Stimulated activated naive CD8-positive, alpha-beta T cell treated with anti-CD3 and anti-CD28 coated beads, Interleukin-15, amount 100 ng/mL, for 72 hours (primary cell): ENCODE measurements around the gene PCK1.

Experiments
- ATAC-seq: fragments of 150-1000 bp; cut with Tn5 transposase; 2 replicates; pipeline ENCODE4 v1.10.0; 2021; ENCODE audit warnings: mild to moderate bottlenecking, moderate library complexity
- DNase-seq, 2 donors: peaks; one replicate each; pipeline ENCODE4 v3.0.0; 2021 to 2022
- H3K27ac Mint-ChIP-seq, 2 donors: one replicate each; pipeline ENCODE4 v1.8.0; 2022; ENCODE audit warnings: mild to moderate bottlenecking in 2 of 2, mixed read lengths in 2 of 2, moderate library complexity in 2 of 2
- H3K27me3 Mint-ChIP-seq: one replicate; pipeline ENCODE4 v1.8.0; 2022; ENCODE audit warnings: mixed read lengths
- H3K4me1 Mint-ChIP-seq: one replicate; pipeline ENCODE4 v1.8.0; 2022; ENCODE audit warnings: mild to moderate bottlenecking, mixed read lengths
- H3K4me3 Mint-ChIP-seq, 2 donors: one replicate each; pipeline ENCODE4 v1.8.0; 2022; ENCODE audit warnings: mild to moderate bottlenecking in 2 of 2, mixed read lengths in 2 of 2, moderate library complexity in 1 of 2
- H3K9me3 Mint-ChIP-seq, 2 donors: one replicate each; pipeline ENCODE4 v1.8.0; 2022; ENCODE audit warnings: mixed read lengths in 2 of 2

PCK1 gene

DNA sequence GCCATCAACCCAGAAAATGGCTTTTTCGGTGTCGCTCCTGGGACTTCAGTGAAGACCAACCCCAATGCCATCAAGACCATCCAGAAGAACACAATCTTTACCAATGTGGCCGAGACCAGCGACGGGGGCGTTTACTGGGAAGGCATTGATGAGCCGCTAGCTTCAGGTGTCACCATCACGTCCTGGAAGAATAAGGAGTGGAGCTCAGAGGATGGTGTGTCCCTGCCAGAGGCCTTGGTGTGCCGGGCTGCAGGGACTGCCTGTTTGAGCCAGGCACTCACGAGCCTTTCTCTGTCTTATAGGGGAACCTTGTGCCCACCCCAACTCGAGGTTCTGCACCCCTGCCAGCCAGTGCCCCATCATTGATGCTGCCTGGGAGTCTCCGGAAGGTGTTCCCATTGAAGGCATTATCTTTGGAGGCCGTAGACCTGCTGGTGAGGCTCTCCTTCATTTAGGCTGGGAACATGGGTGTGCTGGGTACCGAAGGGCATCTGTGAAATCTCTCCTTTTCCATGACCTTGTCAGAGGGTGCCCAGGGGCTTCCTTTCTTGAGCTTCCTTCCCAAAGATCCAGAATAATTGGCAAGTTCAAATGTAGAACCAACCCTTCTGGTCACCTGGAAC, 3.4 kb downstream of the PCK1 start:
- Mint-ChIP-seq H3K4me1 (no peaks in the 10 kb centered on the region), H3K27me3 (peaks cover 26% of the 10 kb centered on the region), H3K9me3 (no peaks in the 10 kb centered on the region), H3K4me3 (no peak overlapping the region), H3K27ac (no peak overlapping the region)
- no peak for DNase-seq
- ATAC-seq = no peak

DNA sequence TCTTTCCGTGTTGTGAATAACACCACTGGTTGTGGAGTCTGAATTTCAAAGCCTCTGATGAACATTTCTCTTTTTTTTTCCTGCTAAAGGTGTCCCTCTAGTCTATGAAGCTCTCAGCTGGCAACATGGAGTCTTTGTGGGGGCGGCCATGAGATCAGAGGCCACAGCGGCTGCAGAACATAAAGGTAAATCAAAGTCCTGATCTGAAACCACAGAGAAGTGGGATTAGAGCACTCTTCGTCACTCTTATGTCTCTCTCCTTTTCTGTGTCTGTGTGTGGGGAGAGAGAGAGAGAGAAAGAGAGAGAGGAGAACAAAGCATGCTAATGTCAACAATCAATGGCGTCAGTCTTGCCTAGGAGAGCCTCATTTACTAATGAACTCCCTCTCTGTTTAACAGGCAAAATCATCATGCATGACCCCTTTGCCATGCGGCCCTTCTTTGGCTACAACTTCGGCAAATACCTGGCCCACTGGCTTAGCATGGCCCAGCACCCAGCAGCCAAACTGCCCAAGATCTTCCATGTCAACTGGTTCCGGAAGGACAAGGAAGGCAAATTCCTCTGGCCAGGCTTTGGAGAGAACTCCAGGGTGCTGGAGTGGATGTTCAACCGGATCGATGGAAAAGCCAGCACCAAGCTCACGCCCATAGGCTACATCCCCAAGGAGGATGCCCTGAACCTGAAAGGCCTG, 4.2 kb downstream of the PCK1 start:
- DNase-seq = no peak
- Mint-ChIP-seq H3K9me3 (no peaks in the 10 kb centered on the region), H3K27ac (no peak overlapping the region), H3K4me1 (no peaks in the 10 kb centered on the region), H3K4me3 (no peak overlapping the region), H3K27me3 (peaks cover 32% of the 10 kb centered on the region)
- ATAC-seq = no peak

DNA sequence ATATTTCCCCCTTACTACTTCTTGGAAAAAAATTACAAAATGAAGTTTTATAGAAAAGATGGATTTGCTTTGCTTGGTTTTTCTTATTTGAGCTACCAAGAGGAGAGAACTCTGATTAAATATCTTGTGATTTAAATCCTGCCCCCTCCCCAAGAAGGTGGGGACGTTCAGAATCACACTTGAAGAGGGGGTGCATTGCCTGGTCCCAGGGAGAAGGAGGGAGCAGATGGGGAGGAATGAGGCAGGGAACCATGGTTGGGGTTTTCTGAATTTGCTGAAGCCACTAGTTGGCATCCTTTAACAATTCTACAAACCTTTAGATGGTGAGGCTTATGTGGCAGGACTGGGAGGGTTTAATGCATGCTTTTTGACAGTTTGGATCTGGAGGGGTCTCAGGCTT, 5.5 kb downstream of the PCK1 start:
- DNase-seq (no peak), ATAC-seq (no peak)
- Mint-ChIP-seq H3K9me3 (no peaks in the 10 kb centered on the region), H3K27ac (no peak overlapping the region), H3K4me1 (no peaks in the 10 kb centered on the region), H3K27me3 (peaks cover 33% of the 10 kb centered on the region), H3K4me3 (no peak overlapping the region)

DNA sequence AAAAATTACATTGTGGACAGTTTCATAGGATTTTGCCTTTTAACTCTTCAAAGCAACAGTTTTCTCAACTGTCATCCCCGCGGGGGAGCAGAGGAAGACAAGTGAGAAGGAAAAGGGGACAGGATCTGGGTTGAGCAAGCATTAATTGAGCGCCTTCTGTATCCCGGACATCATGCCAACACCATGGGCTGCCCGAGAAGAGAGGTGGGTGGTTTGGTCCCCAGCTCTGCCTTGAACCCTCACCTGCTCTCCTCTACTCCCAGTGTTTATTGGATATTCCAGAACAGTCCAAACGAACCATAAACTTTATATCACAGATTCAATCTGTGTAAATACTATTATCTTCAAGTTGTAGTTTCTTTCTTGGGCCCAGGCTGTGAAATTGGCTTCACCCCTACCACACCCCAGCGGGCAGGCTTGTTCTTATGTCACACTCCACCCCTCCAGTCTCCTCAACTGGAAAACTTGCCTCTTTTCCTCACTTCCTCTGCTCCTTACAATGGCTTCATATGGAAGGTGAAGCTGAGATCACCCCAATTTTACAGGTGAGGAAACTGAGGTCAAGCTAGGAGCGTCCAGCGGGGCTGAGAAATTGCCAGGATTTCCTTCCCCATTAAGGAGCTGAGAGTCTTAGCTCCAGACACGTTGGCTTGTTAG, 6.0 kb downstream of the PCK1 start:
- Mint-ChIP-seq H3K9me3 (no peaks in the 10 kb centered on the region), H3K27ac (no peak overlapping the region), H3K27me3 (peaks cover 33% of the 10 kb centered on the region), H3K4me3 (no peak overlapping the region), H3K4me1 (no peaks in the 10 kb centered on the region)
- DNase-seq (no peak), ATAC-seq (no peak)

DNA sequence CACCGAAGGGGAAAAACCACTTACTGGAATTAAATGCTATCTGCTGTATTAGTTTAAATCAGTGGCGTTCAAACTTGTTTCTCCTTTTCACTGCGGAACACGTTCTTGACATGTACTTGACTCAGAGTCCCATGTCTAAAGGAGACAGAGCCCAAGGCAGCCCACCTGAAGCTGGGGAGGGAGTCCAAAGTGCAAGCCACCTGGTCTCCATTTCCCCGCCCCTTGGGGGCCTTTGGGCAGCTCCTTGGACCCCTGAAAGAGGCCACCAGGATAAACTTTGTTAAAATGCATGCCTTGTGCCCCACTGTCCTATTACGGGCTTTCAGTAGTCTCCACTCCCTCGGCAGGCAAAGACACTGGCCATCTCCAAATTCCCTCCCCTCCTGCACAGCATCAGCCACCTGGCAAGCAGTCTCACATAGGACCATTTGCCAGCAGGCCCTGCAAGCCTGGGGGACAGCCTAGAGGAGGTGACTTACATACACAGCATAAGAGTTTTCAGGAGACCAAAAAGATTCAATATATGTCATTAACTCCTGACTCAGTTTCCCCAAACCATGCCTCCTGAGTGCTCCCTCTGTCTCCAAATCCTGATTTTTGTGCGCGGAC, 6.7 kb downstream of the PCK1 start:
- DNase-seq (no peak), ATAC-seq (no peak)
- Mint-ChIP-seq H3K4me1 (no peaks in the 10 kb centered on the region), H3K27me3 (peaks cover 35% of the 10 kb centered on the region), H3K9me3 (no peaks in the 10 kb centered on the region), H3K4me3 (no peak overlapping the region), H3K27ac (peak overlapping the region in 1 of 2 donors; percentile 82)

DNA sequence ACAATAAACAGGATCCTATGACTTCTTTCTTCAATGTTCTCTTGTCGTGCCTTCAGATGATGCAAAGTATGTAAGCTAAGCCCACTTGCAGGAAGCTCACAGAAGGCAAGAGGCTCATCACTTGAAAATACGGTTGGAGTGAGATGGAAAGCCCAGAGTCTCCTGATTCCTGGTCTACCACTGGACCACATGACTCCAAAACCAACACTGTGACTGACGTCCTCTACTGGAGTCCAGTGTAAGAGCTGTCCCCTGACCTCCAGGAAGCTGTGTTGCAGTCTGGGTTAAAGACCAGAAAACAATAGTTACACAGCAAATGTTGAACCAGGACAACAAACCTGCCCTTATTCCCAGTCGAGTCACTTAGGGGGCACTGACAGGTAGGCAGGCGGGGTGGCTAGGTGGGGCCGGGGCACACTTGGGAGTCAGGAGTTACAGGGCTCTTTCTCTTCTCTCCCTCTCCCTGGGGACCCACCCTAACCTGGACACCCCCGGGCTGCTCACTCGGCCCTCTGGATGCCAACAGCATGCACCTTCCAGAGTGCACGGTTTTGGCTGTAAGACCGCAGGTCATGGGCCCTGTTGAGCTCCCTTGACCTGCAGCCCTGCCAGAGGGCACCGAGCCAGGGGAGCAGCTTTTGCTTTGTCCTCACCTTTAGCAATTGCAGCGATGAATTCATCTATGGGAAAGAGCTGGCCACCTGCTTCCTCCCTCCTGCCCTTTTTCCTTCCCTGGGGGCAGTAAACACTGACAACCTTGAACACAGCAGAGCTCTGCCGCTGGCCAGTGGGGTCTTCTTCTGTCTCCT, 7.4 kb downstream of the PCK1 start:
- H3K9me3 Mint-ChIP-seq = no peaks in the 10 kb centered on the region
- ATAC-seq = no peak
- H3K4me1 Mint-ChIP-seq = no peaks in the 10 kb centered on the region
- peaks cover 41% of the 10 kb centered on the region for H3K27me3 Mint-ChIP-seq
- no peak for DNase-seq
- H3K4me3 Mint-ChIP-seq = no peak overlapping the region
- H3K27ac Mint-ChIP-seq = no peak overlapping the region

DNA sequence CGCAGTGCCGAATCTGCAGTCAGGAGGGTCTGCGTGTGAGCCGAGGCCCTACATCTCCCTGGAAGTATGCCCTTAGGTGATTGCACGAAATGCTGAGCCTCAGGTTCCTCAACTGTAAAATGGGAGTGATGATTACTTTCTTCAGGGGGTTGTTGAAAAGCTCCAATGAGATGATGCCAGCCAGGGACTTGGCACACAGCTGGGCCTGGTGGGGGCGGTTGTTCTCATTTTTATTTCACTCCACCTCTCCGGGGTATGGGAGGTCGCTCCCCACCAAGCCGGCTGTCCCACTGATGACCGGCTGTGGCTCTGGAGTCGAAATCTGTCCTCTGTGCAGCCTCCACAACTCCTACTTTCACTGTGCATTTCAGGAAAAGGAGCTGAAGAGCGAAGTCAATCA, 8.1 kb downstream of the PCK1 start:
- no peak overlapping the region for H3K27ac Mint-ChIP-seq
- H3K4me3 Mint-ChIP-seq = no peak overlapping the region
- H3K4me1 Mint-ChIP-seq = no peaks in the 10 kb centered on the region
- no peak for DNase-seq
- no peak for ATAC-seq
- no peaks in the 10 kb centered on the region for H3K9me3 Mint-ChIP-seq
- H3K27me3 Mint-ChIP-seq = peaks cover 41% of the 10 kb centered on the region

DNA sequence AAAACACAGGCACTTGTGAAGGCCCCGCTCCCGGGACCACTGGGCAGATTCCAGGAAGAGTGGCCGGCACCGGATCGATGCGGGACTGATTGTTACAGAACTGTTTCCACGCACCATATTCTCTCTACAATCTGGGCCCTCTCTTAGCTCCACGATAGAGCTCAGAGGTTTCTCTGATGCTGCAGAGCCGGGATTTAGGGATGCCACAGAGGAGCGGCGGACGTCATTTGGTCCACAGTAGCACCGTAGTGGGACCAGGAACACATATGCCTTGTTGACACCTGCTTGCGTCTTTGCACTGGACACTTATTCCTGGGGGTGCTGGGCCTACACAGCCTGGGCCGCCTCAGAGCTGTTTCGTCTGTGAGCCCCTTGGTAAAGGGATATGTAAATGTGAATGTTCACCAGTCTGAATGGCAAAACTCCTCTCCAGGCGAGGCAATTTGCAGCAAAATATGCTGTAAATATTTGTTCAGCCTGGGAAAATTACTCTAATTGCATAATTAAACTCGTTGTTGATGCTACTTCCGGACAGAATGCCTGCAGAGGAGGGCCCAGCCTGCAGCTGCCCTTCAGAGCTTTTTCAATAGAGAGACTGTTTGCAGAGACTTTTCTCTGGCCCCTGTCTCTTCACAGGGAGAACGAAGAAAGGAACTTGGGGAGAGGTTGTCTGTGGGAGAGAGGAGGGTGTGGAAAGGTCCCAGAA, 9.4 kb downstream of the PCK1 start:
- H3K9me3 Mint-ChIP-seq = no peaks in the 10 kb centered on the region
- peaks cover 41% of the 10 kb centered on the region for H3K27me3 Mint-ChIP-seq
- no peaks in the 10 kb centered on the region for H3K4me1 Mint-ChIP-seq
- DNase-seq (no peak), ATAC-seq (no peak)
- H3K4me3 Mint-ChIP-seq = no peak overlapping the region
- no peak overlapping the region for H3K27ac Mint-ChIP-seq

DNA sequence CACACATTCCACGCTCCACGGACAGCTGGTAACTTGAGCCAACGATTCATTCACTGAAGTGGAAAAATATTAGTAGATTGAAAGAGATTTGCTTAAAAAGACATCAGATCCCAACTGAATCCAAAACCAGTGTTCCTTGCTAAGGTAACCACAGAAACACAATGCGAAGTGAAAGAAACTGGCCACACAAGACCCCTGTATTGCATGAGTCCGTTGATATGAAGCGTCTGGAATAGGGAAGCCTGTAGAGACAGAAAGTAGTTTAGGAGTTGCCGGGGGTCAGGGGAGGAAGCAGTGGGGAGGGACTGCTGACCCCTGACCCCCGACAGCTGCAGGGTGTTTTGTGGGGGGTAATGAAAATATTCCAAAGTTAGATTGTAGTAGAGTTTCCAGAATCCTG, 10.0 kb downstream of the PCK1 start:
- H3K27ac Mint-ChIP-seq = no peak overlapping the region
- no peaks in the 10 kb centered on the region for H3K4me1 Mint-ChIP-seq
- ATAC-seq (no peak), DNase-seq (no peak)
- no peaks in the 10 kb centered on the region for H3K9me3 Mint-ChIP-seq
- peaks cover 41% of the 10 kb centered on the region for H3K27me3 Mint-ChIP-seq
- no peak overlapping the region for H3K4me3 Mint-ChIP-seq

DNA sequence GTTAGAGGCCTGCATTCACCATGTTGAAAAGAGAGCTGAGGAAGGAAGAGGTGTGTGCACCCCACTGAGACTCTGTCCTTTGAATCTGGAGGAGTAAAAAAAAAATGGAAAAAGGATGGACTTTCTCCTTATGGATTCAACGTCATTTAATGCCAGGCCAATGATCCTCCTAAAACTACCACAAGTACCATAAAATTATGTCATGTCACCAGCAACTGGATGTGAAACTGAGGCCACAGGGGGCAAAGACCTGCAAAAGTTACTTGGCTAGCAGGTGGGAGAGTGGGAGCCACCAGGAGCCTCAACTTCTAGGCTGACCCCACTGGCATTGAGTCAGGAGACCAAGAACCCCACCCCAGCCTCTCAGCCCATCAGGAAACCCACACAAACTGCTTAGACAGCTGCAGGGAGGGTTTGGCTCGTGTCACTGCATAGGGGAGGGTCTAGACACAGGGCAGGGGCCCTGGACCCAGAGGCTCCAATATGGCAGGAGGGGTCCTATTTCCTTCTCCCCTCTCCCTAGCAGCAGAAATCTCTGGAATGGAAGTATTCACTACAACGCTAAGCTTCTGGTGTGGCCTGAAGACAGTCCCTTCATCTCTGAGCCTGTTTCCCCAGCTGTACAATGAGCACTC, 11.0 kb downstream of the PCK1 start:
- Mint-ChIP-seq H3K27me3 (peaks cover 40% of the 10 kb centered on the region), H3K27ac (no peak overlapping the region), H3K4me3 (no peak overlapping the region), H3K9me3 (no peaks in the 10 kb centered on the region), H3K4me1 (no peaks in the 10 kb centered on the region)
- DNase-seq (no peak), ATAC-seq (no peak)

DNA sequence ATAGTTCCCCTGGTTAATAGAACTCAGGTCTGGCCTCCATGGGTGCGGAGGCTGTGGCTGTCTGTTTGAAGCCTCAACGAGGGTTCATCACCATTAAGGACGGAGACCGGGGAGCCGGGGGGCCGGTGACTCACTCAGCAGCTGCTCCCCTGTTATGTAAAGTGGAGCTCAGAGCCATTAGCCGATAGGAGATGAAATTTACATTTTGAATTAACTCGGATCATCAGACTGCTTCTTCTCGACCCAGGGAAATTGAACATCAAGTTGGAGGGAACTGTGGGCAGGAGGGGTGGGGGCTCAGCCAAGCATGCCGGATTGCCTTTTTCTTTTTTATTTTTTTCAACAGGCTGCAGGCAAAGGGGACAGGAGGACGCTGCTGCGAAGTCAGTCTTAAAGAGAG, 12.3 kb downstream of the PCK1 start:
- no peaks in the 10 kb centered on the region for H3K9me3 Mint-ChIP-seq
- H3K27me3 Mint-ChIP-seq = peaks cover 27% of the 10 kb centered on the region
- H3K4me3 Mint-ChIP-seq = no peak overlapping the region
- no peak for ATAC-seq
- H3K4me1 Mint-ChIP-seq = no peaks in the 10 kb centered on the region
- DNase-seq = no peak
- no peak overlapping the region for H3K27ac Mint-ChIP-seq

DNA sequence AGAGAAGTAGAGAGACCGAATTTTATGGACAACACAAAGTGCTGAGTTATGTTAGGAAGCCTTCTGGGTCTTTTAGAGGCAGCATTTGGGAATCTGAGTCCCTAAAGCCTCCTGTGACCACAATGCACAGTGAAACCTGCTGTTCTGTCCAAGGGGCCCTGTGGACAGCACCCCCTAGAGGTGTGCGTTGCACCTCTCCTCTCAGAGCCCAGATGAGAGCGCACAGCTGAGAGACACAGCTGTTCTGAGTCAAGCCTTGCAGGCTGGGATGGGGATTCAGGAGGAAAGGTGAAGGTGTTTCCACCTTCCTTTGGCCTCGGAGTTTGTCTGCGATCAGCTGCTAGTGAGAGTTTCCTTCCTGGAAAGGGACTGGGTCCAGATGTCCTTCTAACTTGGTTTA, 13.0 kb downstream of the PCK1 start:
- H3K4me3 Mint-ChIP-seq = no peak overlapping the region
- DNase-seq (no peak), ATAC-seq (no peak)
- peaks cover 20% of the 10 kb centered on the region for H3K27me3 Mint-ChIP-seq
- H3K4me1 Mint-ChIP-seq = no peaks in the 10 kb centered on the region
- H3K27ac Mint-ChIP-seq = no peak overlapping the region
- H3K9me3 Mint-ChIP-seq = no peaks in the 10 kb centered on the region

DNA sequence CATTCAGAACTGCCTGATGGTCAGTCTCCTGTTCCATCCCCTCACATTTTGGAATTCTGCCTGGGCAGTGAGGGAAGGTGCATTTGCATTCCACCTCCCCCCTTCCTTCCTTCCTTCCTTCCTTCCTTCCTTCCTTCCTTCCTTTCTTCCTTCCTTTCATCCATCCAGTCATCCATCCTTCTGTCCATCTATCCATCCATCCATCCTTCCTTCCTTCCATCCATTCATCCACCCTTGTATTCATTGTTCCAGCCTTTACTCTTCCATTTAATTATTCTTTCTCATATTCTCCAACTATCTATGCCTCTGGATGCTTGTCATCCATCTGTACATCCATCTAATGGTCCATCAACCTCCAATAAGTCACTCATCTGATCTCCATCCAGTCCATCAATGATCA, 14.0 kb downstream of the PCK1 start:
- ATAC-seq (no peak), DNase-seq (no peak)
- Mint-ChIP-seq H3K4me1 (no peaks in the 10 kb centered on the region), H3K27me3 (peaks cover 17% of the 10 kb centered on the region), H3K4me3 (no peak overlapping the region), H3K9me3 (no peaks in the 10 kb centered on the region), H3K27ac (no peak overlapping the region)

DNA sequence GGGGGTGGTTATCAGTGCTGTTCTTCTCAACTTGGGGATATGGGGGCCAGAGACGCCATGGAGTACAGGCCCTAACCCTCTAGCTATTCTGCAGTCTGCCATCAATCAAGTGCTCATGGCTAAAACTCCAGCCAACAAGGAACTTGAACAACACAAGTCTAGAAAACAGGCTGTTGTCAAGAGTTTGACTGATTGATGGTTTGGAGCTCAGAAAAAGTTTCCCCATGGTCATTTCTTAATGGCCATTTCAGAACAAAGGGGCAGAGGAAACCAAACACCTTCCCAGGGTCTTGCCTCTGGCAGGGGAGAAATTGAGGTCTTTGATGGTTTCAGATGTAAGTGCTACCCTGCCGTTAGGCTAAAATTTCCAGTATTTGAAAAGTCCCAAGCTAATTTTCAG, 15.1 kb downstream of the PCK1 start:
- no peak overlapping the region for H3K4me3 Mint-ChIP-seq
- no peak for DNase-seq
- H3K27me3 Mint-ChIP-seq = peaks cover 25% of the 10 kb centered on the region
- ATAC-seq = no peak
- H3K9me3 Mint-ChIP-seq = no peaks in the 10 kb centered on the region
- no peak overlapping the region for H3K27ac Mint-ChIP-seq
- H3K4me1 Mint-ChIP-seq = no peaks in the 10 kb centered on the region
